DOHH2 (cell line): ENCODE results near the gene SLC66A2.

ENCODE experiments used
- H3F3A ChIP-seq: fragments of 200-600 bp; sonication (generic), shearing (Covaris generic); 2 replicates; pipeline ENCODE4 v1.6.0; 2016; ENCODE audit warnings: antibody characterized with exemption, mild to moderate bottlenecking; ENCODE audit not compliant: control insufficient read depth, insufficient read depth
- H3K27ac ChIP-seq: fragments of 200-600 bp; sonication (generic); 2 replicates; pipeline ENCODE4 v1.5.1; 2014; ENCODE audit warnings: low read depth, mild to moderate bottlenecking, low read length, moderate library complexity
- H3K27me3 ChIP-seq: fragments of 200-600 bp; sonication (generic); 2 replicates; pipeline ENCODE4 v1.6.1; 2014; ENCODE audit warnings: mild to moderate bottlenecking, low read length, mixed read lengths; ENCODE audit not compliant: control insufficient read depth
- H3K36me3 ChIP-seq: fragments of 200-600 bp; sonication (generic); 2 replicates; pipeline ENCODE4 v1.6.1; 2014; ENCODE audit warnings: mild to moderate bottlenecking, low read length, moderate library complexity, mixed read lengths; ENCODE audit not compliant: control insufficient read depth
- H3K4me1 ChIP-seq: fragments of 200-600 bp; sonication (generic); 2 replicates; pipeline ENCODE4 v1.6.1; 2014; ENCODE audit warnings: mild to moderate bottlenecking, low read length, mixed read lengths; ENCODE audit not compliant: control insufficient read depth
- H3K4me2 ChIP-seq: fragments of 200-600 bp; sonication (generic); 2 replicates; pipeline ENCODE4 v1.6.0; 2014; ENCODE audit warnings: mild to moderate bottlenecking, low read length, moderate library complexity
- H3K4me3 ChIP-seq: fragments of 200-600 bp; sonication (generic); 2 replicates; pipeline ENCODE4 v1.5.1; 2014; ENCODE audit warnings: mild to moderate bottlenecking, low read length, mixed read lengths
- H3K79me2 ChIP-seq: fragments of 200-600 bp; sonication (generic); 2 replicates; pipeline ENCODE4 v1.6.1; 2014; ENCODE audit warnings: mild to moderate bottlenecking, low read length, mixed read lengths; ENCODE audit not compliant: control insufficient read depth
- H3K9me2 ChIP-seq: fragments of 200-600 bp; sonication (generic); replicated peaks from 2 replicates; pipeline ENCODE4 v1.6.1; 2014; ENCODE audit warnings: mild to moderate bottlenecking, low read length, mixed read lengths; ENCODE audit not compliant: control insufficient read depth
- H3K9me3 ChIP-seq: fragments of 200-600 bp; sonication (generic); 2 replicates; pipeline ENCODE4 v1.6.1; 2014; ENCODE audit warnings: antibody characterized with exemption, low read length, mixed read lengths; ENCODE audit not compliant: control insufficient read depth, insufficient read depth
- H4K20me1 ChIP-seq: fragments of 200-600 bp; sonication (generic); 2 replicates; pipeline ENCODE4 v1.6.0; 2014; ENCODE audit warnings: low read depth, mild to moderate bottlenecking, antibody characterized with exemption, low read length, moderate library complexity; ENCODE audit not compliant: control insufficient read depth, insufficient read depth
- EZH2phosphoT487 ChIP-seq: fragments of 200-600 bp; sonication (generic); IDR thresholded peaks from 2 replicates; pipeline ENCODE4 v1.6.1; 2017; ENCODE audit warnings: borderline replicate concordance, mild to moderate bottlenecking, antibody characterized with exemption, low read length, moderate library complexity, mixed read lengths
- TF ChIP-seq, protein P1 (sequence below): fragments of 200-600 bp; sonication (generic); IDR thresholded peaks from one replicate; pipeline ENCODE4 v1.5.1; 2014; ENCODE audit warnings: antibody characterized with exemption, mild to moderate bottlenecking, low read depth, low read length; ENCODE audit not compliant: poor library complexity, severe bottlenecking

Gene SLC66A2

GRCh38 chr18:79902640-79903039 is 48.8 kb downstream of the SLC66A2 start:
- Histone ChIP-seq H4K20me1 (no peaks in the 10 kb centered on the region), H3K9me3 (peaks cover 31% of the 10 kb centered on the region; the same call in 1 of the 2 replicates), H3K27me3 (no peaks in the 10 kb centered on the region), H3F3A (no peaks in the 10 kb centered on the region), H3K36me3 (peaks cover 24% of the 10 kb centered on the region), H3K9me2 (no peaks in the 10 kb centered on the region), H3K79me2 (no peaks in the 10 kb centered on the region), H3K27ac (no peak overlapping the region), H3K4me2 (no peak overlapping the region), H3K4me1 (no peaks in the 10 kb centered on the region), H3K4me3 (no peak overlapping the region)
- no peak for TF ChIP-seq EZH2phosphoT487
- TF ChIP-seq, protein P1, sequence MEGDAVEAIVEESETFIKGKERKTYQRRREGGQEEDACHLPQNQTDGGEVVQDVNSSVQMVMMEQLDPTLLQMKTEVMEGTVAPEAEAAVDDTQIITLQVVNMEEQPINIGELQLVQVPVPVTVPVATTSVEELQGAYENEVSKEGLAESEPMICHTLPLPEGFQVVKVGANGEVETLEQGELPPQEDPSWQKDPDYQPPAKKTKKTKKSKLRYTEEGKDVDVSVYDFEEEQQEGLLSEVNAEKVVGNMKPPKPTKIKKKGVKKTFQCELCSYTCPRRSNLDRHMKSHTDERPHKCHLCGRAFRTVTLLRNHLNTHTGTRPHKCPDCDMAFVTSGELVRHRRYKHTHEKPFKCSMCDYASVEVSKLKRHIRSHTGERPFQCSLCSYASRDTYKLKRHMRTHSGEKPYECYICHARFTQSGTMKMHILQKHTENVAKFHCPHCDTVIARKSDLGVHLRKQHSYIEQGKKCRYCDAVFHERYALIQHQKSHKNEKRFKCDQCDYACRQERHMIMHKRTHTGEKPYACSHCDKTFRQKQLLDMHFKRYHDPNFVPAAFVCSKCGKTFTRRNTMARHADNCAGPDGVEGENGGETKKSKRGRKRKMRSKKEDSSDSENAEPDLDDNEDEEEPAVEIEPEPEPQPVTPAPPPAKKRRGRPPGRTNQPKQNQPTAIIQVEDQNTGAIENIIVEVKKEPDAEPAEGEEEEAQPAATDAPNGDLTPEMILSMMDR, result no peak

DNA sequence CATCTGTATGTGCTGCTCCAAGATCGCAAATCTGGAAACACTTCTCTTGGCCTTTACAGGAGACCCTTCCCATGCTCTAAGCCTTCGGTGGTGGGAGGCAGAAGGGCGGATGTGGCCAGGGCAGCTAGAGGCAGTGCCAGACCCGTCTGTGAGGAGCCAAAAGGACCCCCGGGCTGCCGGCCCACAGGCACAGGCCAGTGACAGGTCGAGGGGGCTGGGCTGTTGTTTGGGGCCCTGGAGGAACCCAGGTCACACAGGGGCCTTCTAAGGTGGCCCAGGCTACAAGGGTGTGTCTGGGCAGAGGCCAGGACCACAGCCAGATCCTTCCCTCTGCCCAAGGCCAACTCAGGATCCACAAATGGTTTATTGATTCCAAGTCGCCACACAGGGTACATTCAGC is 49.4 kb downstream of the SLC66A2 start:
- H3K9me3 ChIP-seq, result peaks cover 37% of the 10 kb centered on the region; the same call in 1 of the 2 replicates

GRCh38 chr18:79901665-79902064 is 49.8 kb downstream of the SLC66A2 start:
- H3K79me2 ChIP-seq, result no peaks in the 10 kb centered on the region
- no peaks in the 10 kb centered on the region for H4K20me1 ChIP-seq
- H3F3A ChIP-seq, result no peaks in the 10 kb centered on the region
- H3K36me3 ChIP-seq, result peaks cover 24% of the 10 kb centered on the region
- no peak overlapping the region for H3K27ac ChIP-seq
- TF ChIP-seq EZH2phosphoT487, result no peak
- H3K27me3 ChIP-seq, result no peaks in the 10 kb centered on the region
- H3K4me1 ChIP-seq, result no peaks in the 10 kb centered on the region
- no peak overlapping the region for H3K4me3 ChIP-seq
- no peaks in the 10 kb centered on the region for H3K9me2 ChIP-seq
- peaks cover 39% of the 10 kb centered on the region for H3K9me3 ChIP-seq
- H3K4me2 ChIP-seq, result no peak overlapping the region

More for the DNA sequence above, 49.4 kb downstream of the SLC66A2 start:
- Histone ChIP-seq H3K4me1 (no peaks in the 10 kb centered on the region), H3F3A (no peaks in the 10 kb centered on the region), H3K27ac (no peak overlapping the region), H3K4me2 (no peak overlapping the region), H3K27me3 (no peaks in the 10 kb centered on the region), H3K79me2 (no peaks in the 10 kb centered on the region), H3K9me2 (no peaks in the 10 kb centered on the region), H4K20me1 (no peaks in the 10 kb centered on the region), H3K36me3 (peaks cover 24% of the 10 kb centered on the region), H3K4me3 (no peak overlapping the region)
- TF ChIP-seq EZH2phosphoT487, result no peak
- TF ChIP-seq, protein P1, result no peak

GRCh38 chr18:79900610-79901570 is 50.6 kb downstream of the SLC66A2 start:
- Histone ChIP-seq H3K36me3 (peaks cover 24% of the 10 kb centered on the region), H3K27ac (no peak overlapping the region), H4K20me1 (no peaks in the 10 kb centered on the region)

More at GRCh38 chr18:79900610-79901570, 50.6 kb downstream of the SLC66A2 start:
- TF ChIP-seq, protein P1, result no peak
- TF ChIP-seq EZH2phosphoT487, result no peak
- H3K27me3 ChIP-seq, result no peaks in the 10 kb centered on the region
- H3K4me2 ChIP-seq, result no peak overlapping the region
- H3K4me3 ChIP-seq, result no peak overlapping the region
- H3K79me2 ChIP-seq, result no peaks in the 10 kb centered on the region
- H3F3A ChIP-seq, result no peaks in the 10 kb centered on the region
- H3K9me2 ChIP-seq, result no peaks in the 10 kb centered on the region
- peaks cover 44% of the 10 kb centered on the region for H3K9me3 ChIP-seq
- H3K4me1 ChIP-seq, result no peaks in the 10 kb centered on the region
